KMS-11 (cell line): ENCODE measurements around the gene TENM4.

ENCODE experiments used
- H2AFZ ChIP-seq: fragments of 200-600 bp; sonication (generic); 2 replicates; pipeline ENCODE4 v1.6.1; 2016; ENCODE audit warnings: antibody characterized with exemption, mixed run types, low read depth
- H3K27ac ChIP-seq: fragments of 200-600 bp; sonication (generic); 2 replicates; pipeline ENCODE4 v1.6.1; 2016; ENCODE audit warnings: mild to moderate bottlenecking, mixed run types
- H3K27me3 ChIP-seq: fragments of 200-600 bp; sonication (generic); 2 replicates; pipeline ENCODE4 v1.6.1; 2017; ENCODE audit warnings: mild to moderate bottlenecking, low read depth, mixed run types, moderate library complexity; ENCODE audit not compliant: insufficient read depth
- H3K36me3 ChIP-seq: fragments of 200-600 bp; sonication (generic); 2 replicates; pipeline ENCODE4 v1.6.1; 2017; ENCODE audit warnings: mild to moderate bottlenecking, mixed run types; ENCODE audit not compliant: insufficient read depth
- H3K4me1 ChIP-seq: fragments of 200-600 bp; sonication (generic); 2 replicates; pipeline ENCODE4 v1.6.1; 2016; ENCODE audit warnings: mild to moderate bottlenecking, low read depth, mixed run types; ENCODE audit not compliant: poor library complexity, severe bottlenecking
- H3K4me2 ChIP-seq: fragments of 200-600 bp; sonication (generic); 2 replicates; pipeline ENCODE4 v1.7.0; 2016; ENCODE audit warnings: mild to moderate bottlenecking, mixed run types
- H3K4me3 ChIP-seq: fragments of 200-600 bp; sonication (generic); IDR thresholded peaks from 2 replicates; pipeline ENCODE4 v1.6.1; 2017; ENCODE audit warnings: low read depth, low read length, mixed read lengths; ENCODE audit not compliant: insufficient read depth
- H3K79me2 ChIP-seq: fragments of 200-600 bp; sonication (generic); 2 replicates; pipeline ENCODE4 v1.6.1; 2016; ENCODE audit warnings: low read depth, mixed run types; ENCODE audit not compliant: insufficient read depth
- H3K9ac ChIP-seq: fragments of 200-600 bp; sonication (generic); 2 replicates; pipeline ENCODE4 v1.6.1; 2016; ENCODE audit warnings: mild to moderate bottlenecking, mixed run types
- H4K20me1 ChIP-seq: fragments of 200-600 bp; sonication (generic); 2 replicates; pipeline ENCODE4 v1.6.1; 2016; ENCODE audit warnings: mild to moderate bottlenecking, mixed run types; ENCODE audit not compliant: insufficient read depth
- TF ChIP-seq, protein P1 (sequence below): fragments of 200-600 bp; sonication (generic); conservative IDR thresholded peaks from 2 replicates; pipeline ENCODE4 v1.6.1; 2017; ENCODE audit warnings: low read depth, mild to moderate bottlenecking, antibody characterized with exemption, low read length, moderate library complexity, mixed read lengths

TENM4 gene

DNA sequence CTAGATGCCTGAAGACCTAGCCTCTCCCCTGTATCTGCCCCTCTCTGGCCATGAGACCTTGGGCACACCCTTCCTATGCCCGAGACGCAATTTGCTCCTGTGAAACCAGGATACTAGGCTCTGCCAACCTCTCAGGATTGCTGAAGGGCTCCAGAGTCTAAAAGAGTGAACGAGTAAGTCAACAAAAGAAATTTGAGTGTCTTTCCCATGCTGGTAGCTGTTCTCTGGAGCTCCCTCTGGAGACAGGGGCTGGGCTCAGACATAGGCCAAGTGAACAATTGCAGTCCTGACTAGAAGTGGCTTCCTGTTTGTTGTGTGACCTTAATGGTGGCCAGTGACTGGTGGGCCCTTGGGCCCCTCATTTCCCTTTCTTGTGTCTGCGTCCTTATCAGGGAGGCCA is 677.2 kb downstream of the TENM4 start:
- TF ChIP-seq, protein P1, sequence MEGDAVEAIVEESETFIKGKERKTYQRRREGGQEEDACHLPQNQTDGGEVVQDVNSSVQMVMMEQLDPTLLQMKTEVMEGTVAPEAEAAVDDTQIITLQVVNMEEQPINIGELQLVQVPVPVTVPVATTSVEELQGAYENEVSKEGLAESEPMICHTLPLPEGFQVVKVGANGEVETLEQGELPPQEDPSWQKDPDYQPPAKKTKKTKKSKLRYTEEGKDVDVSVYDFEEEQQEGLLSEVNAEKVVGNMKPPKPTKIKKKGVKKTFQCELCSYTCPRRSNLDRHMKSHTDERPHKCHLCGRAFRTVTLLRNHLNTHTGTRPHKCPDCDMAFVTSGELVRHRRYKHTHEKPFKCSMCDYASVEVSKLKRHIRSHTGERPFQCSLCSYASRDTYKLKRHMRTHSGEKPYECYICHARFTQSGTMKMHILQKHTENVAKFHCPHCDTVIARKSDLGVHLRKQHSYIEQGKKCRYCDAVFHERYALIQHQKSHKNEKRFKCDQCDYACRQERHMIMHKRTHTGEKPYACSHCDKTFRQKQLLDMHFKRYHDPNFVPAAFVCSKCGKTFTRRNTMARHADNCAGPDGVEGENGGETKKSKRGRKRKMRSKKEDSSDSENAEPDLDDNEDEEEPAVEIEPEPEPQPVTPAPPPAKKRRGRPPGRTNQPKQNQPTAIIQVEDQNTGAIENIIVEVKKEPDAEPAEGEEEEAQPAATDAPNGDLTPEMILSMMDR, result no peak
- H4K20me1 ChIP-seq, result no peaks in the 10 kb centered on the region
- no peak overlapping the region for H3K9ac ChIP-seq
- no peak overlapping the region for H3K27ac ChIP-seq
- no peaks in the 10 kb centered on the region for H3K4me1 ChIP-seq
- no peak overlapping the region for H3K4me3 ChIP-seq
- H2AFZ ChIP-seq, result no peak overlapping the region
- H3K79me2 ChIP-seq, result no peaks in the 10 kb centered on the region
- no peaks in the 10 kb centered on the region for H3K36me3 ChIP-seq
- no peaks in the 10 kb centered on the region for H3K27me3 ChIP-seq
- H3K4me2 ChIP-seq, result no peak overlapping the region

DNA sequence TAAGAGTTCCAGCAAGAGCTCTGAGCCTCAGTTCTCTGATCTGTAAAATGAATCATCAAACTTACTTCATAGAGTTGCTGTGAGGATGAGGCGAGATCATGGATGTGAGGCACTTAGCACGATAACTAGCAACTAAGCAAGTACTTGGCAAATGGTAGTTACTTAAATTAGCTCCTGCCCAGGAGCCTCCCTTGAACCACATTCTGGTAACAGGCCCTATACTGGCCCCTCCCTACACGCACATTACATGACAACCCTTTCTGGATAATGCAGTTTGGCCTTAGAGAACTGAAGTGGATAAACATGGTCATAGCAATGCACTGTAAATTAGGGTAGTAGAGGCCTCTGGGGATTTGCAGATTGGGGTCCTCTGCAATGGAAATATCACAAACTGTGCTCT is 678.7 kb downstream of the TENM4 start:
- TF ChIP-seq, protein P1, result no peak
- H3K9ac ChIP-seq, result no peak overlapping the region
- no peaks in the 10 kb centered on the region for H4K20me1 ChIP-seq

GRCh38 chr11:78759071-78759470 is 681.8 kb downstream of the TENM4 start:
- H3K4me1 ChIP-seq, result no peaks in the 10 kb centered on the region
- no peaks in the 10 kb centered on the region for H4K20me1 ChIP-seq
- H3K27ac ChIP-seq, result no peak overlapping the region
- H3K36me3 ChIP-seq, result no peaks in the 10 kb centered on the region
- H2AFZ ChIP-seq, result no peak overlapping the region
- H3K4me2 ChIP-seq, result no peak overlapping the region
- H3K9ac ChIP-seq, result no peak overlapping the region
- H3K79me2 ChIP-seq, result no peaks in the 10 kb centered on the region
- TF ChIP-seq, protein P1, result no peak
- H3K4me3 ChIP-seq, result no peak overlapping the region
- H3K27me3 ChIP-seq, result no peaks in the 10 kb centered on the region

More for the DNA sequence above, 678.7 kb downstream of the TENM4 start:
- Histone ChIP-seq H3K36me3 (no peaks in the 10 kb centered on the region), H3K4me1 (no peaks in the 10 kb centered on the region), H3K79me2 (no peaks in the 10 kb centered on the region), H3K4me3 (no peak overlapping the region), H3K27me3 (no peaks in the 10 kb centered on the region), H3K27ac (no peak overlapping the region), H3K4me2 (no peak overlapping the region), H2AFZ (no peak overlapping the region)

- Histone ChIP-seq H3K4me1 (no peaks in the 10 kb centered on the region), H3K79me2 (no peaks in the 10 kb centered on the region), H3K9ac (no peak overlapping the region), H4K20me1 (no peaks in the 10 kb centered on the region), H3K27me3 (no peaks in the 10 kb centered on the region), H3K36me3 (no peaks in the 10 kb centered on the region), H3K4me2 (no peak overlapping the region), H3K4me3 (no peak overlapping the region), H3K27ac (no peak overlapping the region), H2AFZ (no peak overlapping the region)
- TF ChIP-seq, protein P1, result no peak
Measured at GRCh38 chr11:78753297-78753696, 687.5 kb downstream of the TENM4 start.
